ENCODE measurements around the gene ERCC2.
A peak's percentile ranks its signal among the peaks of the same experiment; 100 is the strongest.

Gene ERCC2

GRCh38 chr19:45370410-45371204 lies at the start of gene ERCC2:
Gene ERCC2, minus strand, starts transcription at chr19:45370573. Its CDS starts 33 bp downstream, at chr19:45370540.
- peak within 1 kb of the TSS; percentile 86 for H3K4me3 ChIP-seq (replicated peaks; ENCODE audit: low read depth, low read length)
- DNase-seq (ENCODE audit: extremely low read depth, low read depth) = peak; percentile 98
- no peak for TF ChIP-seq CTCF (IDR thresholded peaks at IDR 0.05; ENCODE audit: low read depth, low read length, missing control alignments)

- no peak for DNase-seq (ENCODE audit: extremely low read depth, low read depth)
- no peak overlapping the region for H3K4me3 ChIP-seq (replicated peaks; ENCODE audit: low read depth, low read length)
- no peak for TF ChIP-seq CTCF (IDR thresholded peaks at IDR 0.05; ENCODE audit: low read depth, low read length, missing control alignments)
Observed at GRCh38 chr19:45419895-45420294, 49.5 kb upstream of the ERCC2 start.

GRCh38 chr19:45419396-45419795 lies 49.0 kb upstream of the ERCC2 start:
- no peak overlapping the region for H3K4me3 ChIP-seq (replicated peaks; ENCODE audit: low read depth, low read length)

GRCh38 chr19:45418802-45419201 lies 48.4 kb upstream of the ERCC2 start:
- H3K4me3 ChIP-seq (replicated peaks; ENCODE audit: low read depth, low read length) = no peak overlapping the region
- no peak for DNase-seq (ENCODE audit: extremely low read depth, low read depth)
- TF ChIP-seq CTCF (IDR thresholded peaks at IDR 0.05; ENCODE audit: low read depth, low read length, missing control alignments) = no peak

More at GRCh38 chr19:45419396-45419795, 49.0 kb upstream of the ERCC2 start:
- no peak for DNase-seq (ENCODE audit: extremely low read depth, low read depth)
- no peak for TF ChIP-seq CTCF (IDR thresholded peaks at IDR 0.05; ENCODE audit: low read depth, low read length, missing control alignments)

GRCh38 chr19:45417151-45417550 lies 46.8 kb upstream of the ERCC2 start:
- no peak overlapping the region for H3K4me3 ChIP-seq (replicated peaks; ENCODE audit: low read depth, low read length)
- DNase-seq (ENCODE audit: extremely low read depth, low read depth) = no peak
- no peak for TF ChIP-seq CTCF (IDR thresholded peaks at IDR 0.05; ENCODE audit: low read depth, low read length, missing control alignments)

GRCh38 chr19:45414468-45414867 lies 44.1 kb upstream of the ERCC2 start:
- TF ChIP-seq CTCF (IDR thresholded peaks at IDR 0.05; ENCODE audit: low read depth, low read length, missing control alignments) = no peak
- no peak overlapping the region for H3K4me3 ChIP-seq (replicated peaks; ENCODE audit: low read depth, low read length)
- no peak for DNase-seq (ENCODE audit: extremely low read depth, low read depth)
